ENCODE results near the gene TEX22. TPM values are rescaled to one million over a fixed set of nuclear protein-coding genes. Genes with fewer than 3 reads are reported as not detected.
A peak's percentile ranks its signal among the peaks of the same experiment; 100 is the strongest.

Gene TEX22
- total RNA-seq, 2 donors from 2014 or later, result 0.23 to 0.71 TPM

DNA sequence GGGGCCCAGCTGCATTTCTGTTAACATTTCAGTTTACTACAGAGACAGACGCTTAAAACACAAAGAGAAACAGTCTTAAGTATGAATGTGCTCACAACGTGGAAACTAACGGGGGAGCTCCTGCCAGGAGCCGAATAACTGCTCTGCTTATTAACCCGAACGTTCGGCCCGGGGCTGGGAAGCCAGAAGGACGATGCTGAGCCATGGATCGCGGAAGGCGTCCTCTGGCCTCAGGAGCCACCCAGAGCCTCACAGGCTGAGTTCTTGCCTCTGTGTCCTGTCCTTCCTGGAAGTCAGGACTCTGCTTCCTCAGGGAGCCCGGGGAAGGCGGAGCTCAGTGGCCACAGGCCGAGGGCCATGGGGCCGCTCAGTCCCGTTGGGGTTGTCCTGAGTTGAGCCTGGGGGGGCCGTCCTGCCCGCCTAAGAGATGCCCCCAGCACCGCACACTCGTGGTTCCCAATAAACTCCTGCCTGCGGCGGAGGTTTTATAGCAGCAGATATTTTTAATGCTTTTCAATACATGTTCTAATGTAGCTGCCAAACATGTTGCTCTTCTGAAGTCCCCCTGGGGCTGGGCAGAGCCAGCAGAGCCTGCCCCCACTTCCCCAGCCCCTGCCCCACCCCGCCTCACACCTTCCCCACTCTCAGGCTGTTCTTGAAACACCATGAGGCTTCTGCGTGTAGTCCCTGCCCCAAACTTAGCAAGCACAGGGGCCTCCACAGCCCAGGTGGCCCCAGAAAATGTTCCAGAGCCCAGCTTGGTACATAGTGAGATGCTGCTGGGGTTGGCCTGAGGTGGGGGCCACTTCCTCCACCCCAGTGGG is 3.4 kb upstream of the TEX22 start:
- intact Hi-C loops (cut with DNase I), result no loop called here
- DNase-seq (ENCODE audit: low spot score), result no peak

DNA sequence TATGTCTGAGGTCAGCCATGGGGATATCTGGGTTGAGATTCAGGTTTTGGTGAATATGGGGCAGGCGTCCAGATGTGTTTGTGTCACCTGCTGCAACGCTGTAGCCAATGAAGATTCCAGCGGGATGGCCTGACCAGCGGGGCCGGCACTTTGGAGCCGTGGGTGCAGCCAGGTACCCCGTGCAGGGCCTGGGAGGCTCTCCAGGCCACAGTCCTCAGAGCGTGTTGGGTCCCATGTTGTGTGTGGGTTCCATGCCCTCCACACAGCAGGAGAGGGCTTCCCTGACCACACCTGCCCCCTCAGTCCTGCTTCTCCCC is 2.8 kb upstream of the TEX22 start:
- intact Hi-C loops (cut with DNase I), result no loop called here
- DNase-seq (ENCODE audit: low spot score), result no peak

DNA sequence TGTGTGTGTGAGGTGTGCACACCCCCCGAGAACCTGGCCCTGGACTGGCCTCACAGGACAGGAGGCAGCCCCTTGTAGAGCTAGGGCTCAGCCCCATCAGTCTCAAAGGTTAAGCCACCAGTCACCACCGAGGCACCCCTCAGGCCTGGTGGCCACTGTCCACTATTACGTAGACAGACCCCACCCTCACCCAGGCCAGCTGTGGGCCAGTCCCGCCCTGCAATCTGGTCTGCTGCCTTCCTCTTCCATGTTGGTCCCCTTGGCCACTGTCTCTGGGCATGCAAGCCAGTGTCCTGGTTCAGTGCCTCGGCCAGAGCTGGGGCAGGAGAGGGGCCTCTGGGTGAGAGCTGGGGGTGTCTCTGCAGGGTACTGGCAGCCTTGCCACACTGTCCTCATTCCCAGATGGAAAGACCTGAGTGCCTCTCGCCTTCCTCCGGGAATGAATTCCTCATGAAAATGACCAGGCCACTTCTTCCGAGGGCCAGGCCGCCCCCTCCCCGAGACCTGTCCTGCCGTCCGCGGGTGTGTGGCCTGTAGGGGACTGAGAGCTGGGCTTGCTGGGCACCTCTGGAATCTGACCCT is 897 bp upstream of the TEX22 start:
- intact Hi-C loops (cut with DNase I), result no loop called here
- DNase-seq (ENCODE audit: low spot score), result no peak

DNA sequence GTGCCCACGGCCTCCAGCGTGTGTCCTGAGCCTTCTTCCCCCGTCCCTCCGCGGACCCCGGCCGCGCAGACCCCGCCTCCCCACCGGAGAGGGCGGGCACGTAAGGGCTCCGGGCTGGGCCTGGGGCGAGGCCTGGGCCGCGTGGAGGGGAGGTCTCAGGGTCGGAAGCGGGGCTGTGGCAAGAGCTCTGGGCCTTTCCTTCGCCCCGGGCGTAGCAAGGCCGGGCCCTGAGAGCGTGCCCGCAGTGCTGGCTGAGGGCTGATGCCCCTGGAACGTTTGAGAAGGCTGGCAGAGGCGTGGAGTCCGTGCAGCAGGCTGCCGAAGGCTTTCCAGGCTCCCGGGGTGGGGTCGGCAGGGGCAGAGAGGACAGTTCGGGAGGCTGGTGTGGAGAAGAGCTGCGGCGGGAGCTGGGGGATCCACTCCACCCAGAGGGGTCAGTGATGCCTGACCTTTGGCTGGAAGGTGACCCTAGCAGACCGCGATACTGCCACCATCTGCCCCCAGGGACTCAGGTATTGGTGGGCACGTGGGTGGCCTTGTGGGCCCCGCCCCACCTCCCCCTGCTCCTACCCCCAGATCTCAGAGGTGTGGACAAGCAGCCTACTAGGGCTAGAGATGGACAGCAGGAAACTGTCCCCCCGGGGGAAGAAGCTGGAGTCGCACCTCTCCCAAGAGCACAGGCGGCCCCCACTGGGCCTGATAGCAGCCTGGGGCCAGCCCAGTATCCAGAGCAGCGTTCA is 558 bp downstream of the TEX22 start:
- no peak for DNase-seq (ENCODE audit: low spot score)
- intact Hi-C loops (cut with DNase I), result no loop called here

DNA sequence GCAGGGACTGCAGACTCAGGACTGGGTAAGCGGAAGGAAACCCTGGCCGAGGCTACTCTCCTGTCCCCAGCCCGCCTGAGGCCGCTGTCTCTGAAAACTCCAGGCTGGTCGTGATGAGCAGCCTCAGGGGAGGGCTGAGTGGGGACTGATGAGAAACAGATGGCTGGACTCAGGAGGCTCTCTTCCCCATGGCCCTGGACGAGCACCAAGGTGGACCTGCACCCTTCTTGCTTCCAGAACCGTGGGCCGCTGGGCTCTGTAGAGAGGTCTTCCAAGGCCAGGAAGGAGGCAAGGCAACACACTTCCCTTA is 1.1 kb downstream of the TEX22 start:
- no peak for DNase-seq (ENCODE audit: low spot score)
- intact Hi-C loops (cut with DNase I), result no loop called here

DNA sequence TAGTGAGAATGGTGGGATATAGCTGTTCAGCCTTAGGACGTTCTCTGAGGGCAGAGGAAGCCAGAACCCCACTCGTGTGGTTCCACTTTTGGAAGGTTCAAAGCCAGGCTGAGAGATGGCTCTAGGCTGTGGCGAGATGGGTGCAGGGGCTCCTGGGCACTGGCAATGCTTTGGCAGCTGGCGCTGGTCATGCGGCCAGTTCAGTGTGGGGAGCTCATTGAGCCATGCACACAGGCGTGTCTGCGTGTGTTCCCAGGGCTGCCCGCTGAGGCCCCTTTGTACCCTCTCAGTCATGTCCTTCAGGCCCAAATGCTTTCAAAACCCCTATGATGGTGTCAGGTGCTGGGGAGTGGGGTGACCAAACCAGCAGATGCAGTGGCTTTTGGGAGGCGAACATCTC is 1.7 kb downstream of the TEX22 start:
- intact Hi-C loops (cut with DNase I), result no loop called here
- no peak for DNase-seq (ENCODE audit: low spot score)

DNA sequence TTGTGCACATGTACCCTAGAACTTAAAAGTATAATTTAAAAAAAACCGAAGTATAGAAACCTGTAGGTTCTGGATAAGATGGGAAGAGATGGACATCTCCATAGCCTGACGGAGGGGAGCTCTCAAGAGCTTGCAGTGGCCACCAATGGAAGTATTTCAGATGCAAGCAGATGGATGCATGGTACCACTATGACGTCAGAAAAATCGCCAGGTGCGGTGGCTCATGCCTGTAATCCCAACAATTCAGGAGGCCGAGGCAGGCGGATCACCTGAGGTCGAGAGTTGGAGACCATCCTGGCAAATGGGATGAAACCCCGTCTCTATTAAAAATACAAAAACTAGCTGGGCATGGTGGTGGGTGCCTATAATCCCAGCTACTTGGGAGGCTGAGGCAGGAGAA is 3.4 kb downstream of the TEX22 start:
- DNase-seq (ENCODE audit: low spot score), result no peak
- intact Hi-C loops (cut with DNase I), result no loop called here

DNA sequence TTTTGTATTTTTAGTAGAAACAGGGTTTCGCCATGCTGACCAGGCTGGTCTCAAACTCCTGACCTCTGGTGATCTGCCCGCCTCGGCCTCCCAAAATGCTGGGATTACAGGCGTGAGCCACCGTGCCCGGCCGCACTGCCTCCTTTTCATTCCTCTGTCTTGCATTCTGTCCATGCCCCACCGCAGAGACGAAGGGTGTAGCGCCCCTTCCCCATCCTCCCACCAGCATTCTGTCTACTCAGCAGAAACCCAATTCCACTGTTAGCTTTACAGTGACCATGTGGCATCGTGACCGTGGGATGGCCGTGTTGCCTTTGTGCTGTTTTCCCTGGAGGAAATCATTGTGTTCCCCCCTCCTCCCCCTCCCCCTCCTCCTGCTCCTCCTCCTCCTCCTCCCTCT is 10.3 kb downstream of the TEX22 start:
- intact Hi-C loops (cut with DNase I), result no loop called here
- peak; percentile 78 for DNase-seq (ENCODE audit: low spot score)

DNA sequence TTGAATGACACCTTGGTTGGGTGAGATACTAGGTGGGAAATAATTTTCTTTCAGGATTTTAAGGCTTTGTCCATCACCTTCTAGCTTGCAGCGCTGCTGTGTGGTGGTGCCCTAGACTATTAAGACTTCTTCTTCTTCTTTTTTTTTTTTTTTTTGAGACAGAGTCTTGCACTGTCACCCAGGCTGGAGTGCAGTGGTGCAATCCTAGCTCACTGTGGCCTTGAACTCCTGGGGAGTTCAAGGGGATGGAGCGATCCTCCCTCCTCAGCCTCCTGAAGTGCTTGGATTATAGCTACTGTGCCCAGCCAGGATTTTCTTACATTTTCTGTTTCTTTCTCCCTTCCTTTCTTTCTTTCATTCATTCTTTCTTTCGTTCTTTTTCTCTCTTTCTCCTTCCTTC is 11.0 kb downstream of the TEX22 start:
- intact Hi-C loops (cut with DNase I), result no loop called here
- no peak for DNase-seq (ENCODE audit: low spot score)

DNA sequence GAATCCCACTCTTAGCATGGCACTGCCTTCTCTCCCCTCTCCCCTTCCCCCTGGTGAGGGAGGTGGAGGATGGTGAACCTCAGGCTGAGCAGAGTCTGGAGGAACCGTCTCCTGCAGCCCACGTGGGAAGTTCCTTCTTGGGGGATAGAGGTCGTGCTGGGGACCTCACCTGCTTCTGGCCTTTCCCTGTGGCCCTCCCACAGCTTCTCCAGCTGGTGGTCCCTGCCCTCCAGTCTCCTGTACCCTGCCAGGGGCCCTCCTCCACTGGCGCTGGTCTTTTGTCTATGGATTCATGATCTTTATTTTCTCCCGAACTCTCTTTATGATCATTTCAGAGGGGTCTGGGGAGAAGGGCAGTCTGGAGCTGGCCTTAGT is 12.3 kb downstream of the TEX22 start:
- intact Hi-C loops (cut with DNase I), result no loop called here
- no peak for DNase-seq (ENCODE audit: low spot score)

DNA sequence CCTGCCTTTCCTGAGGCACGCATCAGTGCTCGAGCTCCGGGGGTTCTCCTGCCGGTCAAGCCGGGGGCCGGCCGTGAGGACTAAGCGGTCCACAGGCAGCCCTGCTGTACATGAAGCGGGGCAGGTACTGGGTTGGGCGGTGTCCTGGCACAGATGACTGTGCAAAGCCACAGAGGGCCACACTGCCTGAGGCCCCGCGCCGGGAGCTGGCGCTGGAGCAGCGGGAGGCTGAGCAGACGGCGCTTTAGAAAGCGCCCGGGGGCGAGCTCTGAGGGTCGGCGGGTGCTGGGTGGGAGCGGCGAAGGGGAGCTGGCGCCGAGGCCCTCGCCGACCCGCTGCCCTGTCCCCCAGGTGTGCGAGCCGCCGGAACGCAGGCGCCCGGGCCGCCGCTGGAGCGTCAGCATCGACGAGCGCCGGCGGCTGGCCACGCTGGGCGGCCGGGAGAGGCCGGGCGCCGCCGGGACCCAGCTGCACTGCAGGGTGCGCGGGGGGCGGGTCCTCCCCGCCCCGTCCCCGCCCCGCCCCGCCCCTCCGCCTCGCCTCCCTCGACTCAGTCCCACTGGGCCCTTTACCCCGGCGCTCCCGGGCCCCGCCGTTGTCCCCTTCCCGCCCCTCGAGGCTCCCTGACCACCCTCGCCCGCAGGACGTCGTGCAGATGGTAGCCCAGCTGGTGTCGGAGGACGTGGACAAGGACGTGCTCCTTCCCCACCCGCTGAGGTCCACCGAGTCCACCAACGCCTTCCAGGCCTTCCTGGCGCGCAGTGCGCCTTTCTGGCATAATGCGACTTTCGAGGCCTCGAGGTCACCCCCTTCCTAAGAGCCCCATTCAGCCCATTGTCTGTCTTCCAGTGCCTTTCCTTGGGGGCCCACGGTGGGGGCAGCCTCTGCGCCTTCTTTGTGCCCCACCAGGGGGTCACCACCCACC is 12.9 kb downstream of the TEX22 start:
- peak; percentile 84 for DNase-seq (ENCODE audit: low spot score)

DNA sequence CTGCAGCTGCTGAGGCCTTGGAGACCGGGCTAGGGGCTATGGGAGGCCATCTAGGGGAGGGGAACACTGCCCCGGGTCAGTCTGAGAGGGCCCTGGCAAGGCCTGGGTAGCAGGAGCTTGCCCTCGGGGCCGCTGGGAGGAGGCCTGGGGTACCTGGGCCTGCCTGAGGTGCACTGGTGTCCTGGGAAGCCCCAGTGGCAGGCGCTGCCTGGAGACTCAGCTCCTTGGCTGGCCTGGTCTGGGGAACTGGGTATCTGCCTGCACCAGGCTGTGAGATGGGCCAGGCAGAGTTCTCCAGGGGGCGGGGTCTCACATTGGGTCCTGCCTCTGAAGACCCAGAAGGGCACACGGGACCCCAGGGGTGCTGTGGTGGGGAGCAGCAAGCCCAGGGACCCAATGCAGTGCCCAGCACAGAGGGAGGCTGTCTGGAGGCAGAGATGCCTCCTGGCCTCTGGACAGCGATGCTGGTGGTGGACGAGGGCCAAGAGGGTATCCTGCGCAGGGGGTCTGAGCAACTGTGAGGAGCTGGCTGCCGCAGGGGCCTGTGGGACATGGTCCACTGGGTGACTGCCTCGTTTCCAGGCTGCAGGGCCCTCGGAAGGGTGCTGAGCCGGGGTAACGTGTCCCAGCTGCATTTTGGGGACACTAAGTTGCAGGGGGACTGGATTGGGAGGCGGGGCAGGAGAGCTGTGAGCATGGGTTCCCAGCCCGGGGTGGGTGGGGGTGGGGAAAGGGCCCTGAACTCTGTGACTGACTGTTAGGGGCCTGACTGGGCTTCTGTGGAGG is 13.8 kb downstream of the TEX22 start:
- intact Hi-C loops (cut with DNase I), result no loop called here

More for the DNA sequence above, 12.9 kb downstream of the TEX22 start:
- intact Hi-C loops (cut with DNase I), result no loop called here

DNA sequence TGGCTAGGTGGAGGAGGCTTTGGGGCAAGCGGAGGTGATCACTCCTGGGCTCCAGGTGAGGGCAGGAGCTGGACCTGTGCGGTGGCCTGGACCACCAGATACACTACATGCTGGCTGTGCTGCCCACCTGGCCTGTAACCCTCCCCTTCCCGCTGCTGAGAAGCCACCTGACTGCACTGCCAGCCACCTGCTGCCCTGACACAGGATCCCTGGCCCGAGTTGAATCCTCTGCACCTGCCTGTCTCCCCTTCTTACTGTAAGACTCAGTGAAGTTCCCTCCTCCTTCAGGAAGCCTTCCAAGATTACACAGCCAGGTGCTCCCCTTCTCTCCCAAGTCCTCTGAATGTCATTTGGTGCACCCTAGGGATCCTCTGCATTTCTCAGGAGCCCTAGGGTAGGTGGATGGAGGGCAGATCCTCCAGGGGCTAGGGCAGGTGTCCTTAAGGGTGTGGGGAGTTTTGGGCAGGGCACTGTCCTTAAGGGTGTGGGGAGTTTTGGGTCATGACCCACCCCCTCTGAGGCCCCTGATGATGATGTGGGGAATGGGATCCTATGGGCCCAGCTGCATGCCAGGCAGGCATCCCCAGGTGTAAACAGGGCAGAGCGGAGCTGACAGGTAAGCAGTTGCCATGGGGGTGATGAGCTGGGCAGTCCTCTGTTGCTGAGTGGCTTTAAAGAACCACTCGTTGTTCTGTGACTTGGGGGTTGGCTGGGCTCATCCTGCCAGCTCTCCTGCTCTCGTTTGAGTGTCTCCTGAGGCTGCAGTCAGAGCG is 14.6 kb downstream of the TEX22 start:
- intact Hi-C loops (cut with DNase I), result no loop called here
- DNase-seq (ENCODE audit: low spot score), result peak; percentile 64

More for the DNA sequence above, 13.8 kb downstream of the TEX22 start:
- DNase-seq (ENCODE audit: low spot score), result peak; percentile 50

DNA sequence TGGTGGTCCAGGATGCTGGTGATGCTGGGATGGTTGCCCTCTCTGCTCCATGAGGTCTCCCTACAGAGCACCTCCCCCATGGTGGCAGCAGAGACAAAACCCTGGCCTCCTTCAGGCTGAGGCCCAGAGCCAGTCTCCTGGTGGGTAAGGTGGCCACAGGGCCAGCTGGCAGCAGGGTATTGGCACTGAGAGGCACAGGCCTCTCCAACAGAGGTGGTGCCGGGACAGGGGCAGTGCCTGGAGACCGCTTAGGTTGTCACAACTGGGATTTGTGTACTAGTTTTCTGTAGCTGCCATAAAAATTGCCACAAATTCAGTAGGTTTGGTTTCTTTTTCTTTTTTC is 15.2 kb downstream of the TEX22 start:
- intact Hi-C loops (cut with DNase I), result no loop called here

DNA sequence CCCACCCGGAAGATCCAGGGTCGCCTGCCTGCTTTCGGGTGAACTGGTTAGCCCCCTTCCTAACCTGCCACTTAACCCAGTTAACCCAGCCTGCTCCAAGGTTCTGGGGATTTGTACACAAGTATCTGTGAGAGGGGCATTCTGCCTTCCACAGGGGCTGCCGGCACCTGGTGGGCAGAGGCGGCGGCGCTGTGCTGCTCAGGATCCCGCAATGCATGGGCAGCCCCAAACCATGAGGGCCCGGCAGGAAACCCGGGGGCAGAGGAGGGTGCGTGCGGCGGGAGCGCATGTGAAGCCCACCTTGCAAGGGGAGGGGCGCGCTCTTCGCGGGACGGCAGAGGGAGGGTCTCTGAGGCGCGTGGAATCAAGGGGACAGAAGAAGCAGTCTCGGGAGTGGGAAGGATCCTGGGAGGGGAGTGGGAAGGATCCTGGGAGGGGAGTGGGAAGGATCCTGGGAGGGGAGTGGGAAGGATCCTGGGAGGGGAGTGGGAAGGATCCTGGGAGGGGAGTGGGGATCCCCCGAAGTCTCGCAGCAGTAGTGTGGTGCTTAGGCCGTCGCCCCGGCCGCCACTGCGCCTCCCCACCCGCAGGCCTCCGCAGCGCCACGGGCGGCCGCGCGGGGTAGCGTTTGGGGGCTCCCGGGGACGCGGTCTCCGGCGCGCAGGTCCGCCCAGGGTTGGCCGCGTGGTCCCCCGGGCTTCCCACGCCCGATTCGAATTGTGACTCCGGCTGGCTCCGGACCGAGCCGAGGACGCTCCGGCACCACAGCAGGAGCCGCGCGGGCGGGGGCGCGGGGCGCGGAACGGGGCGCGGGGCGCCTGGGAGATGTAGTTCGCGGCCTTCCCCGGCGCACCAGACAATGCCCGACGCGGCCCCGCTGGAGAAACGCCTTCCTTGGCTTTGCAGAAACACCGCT is 16.4 kb downstream of the TEX22 start:
- DNase-seq (ENCODE audit: low spot score), result peak; percentile 93
- intact Hi-C loops (cut with DNase I), result no loop called here

More for the DNA sequence above, 15.2 kb downstream of the TEX22 start:
- DNase-seq (ENCODE audit: low spot score), result peak; percentile 49

DNA sequence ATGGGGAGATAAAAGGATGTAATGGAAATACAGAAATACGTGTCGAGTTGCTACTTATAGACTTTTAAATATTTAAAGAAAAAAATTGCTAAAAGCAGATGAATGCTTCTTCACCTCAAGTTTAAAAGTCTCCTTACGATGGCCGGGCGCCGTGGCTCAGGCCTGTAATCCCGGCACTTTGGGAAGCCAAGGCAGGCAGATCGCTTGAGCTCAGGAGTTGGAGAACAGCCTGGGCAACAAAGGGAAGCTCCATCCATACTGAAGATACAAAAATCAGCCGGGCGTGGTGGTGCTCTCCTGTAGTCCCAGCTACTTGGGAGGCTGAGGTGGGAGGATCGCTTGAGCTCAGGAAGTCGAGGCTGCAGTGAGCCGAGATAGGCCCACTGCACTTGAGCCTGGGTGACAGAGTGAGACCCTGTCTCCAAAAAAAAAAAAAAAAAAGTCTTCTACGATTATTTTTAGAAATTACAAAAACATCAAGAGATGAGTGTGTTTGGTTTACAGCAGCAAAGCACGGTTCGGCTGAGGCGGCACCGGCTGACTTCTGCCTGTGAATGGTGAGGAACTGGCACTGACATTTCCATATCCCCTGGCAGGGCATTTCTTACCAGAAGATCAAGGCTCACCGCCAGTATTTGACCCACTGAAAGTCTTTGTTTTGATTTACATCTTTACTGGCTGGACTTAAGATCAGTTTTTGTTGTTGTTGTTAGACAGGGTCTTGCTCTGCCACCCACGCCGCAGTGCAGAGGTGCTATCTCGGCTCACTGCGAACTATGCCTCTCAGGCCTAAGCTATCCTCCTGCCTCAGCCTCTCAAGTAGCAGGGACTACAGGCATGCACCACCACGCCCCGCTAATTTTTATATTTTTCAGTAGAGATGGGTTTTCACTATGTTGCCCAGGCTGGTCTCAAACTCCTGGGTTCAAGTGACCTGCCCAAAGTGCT is 17.4 kb downstream of the TEX22 start:
- peak; percentile 62 for DNase-seq (ENCODE audit: low spot score)
- intact Hi-C loops (cut with DNase I), result no loop called here

Data from posterior vena cava (tissue), 2 donors.